Suprapubic skin (tissue), 4 donors: ENCODE results near the gene UBXN6. TPM values are rescaled to one million over a fixed set of nuclear protein-coding genes. Genes with fewer than 3 reads are reported as not detected.

Experiments
- DNase-seq, 2 donors: peaks; one replicate each; pipeline ENCODE4 v3.0.0-alpha.2; 2019; ENCODE audit warnings: low spot score in 2 of 2
- H3K27ac ChIP-seq: fragments of 200-600 bp; sonication (generic); one replicate; pipeline ENCODE4 v1.5.1; 2019
- H3K27me3 ChIP-seq: fragments of 200-600 bp; sonication (generic); one replicate; pipeline ENCODE4 v1.5.1; 2019
- H3K36me3 ChIP-seq: fragments of 200-600 bp; sonication (generic); one replicate; pipeline ENCODE4 v1.5.1; 2019
- H3K4me1 ChIP-seq: fragments of 200-600 bp; sonication (generic); one replicate; pipeline ENCODE4 v1.5.1; 2019
- H3K4me3 ChIP-seq: fragments of 200-600 bp; sonication (generic); one replicate; pipeline ENCODE4 v1.5.1; 2019; ENCODE audit warnings: mild to moderate bottlenecking
- H3K9me3 ChIP-seq: fragments of 200-600 bp; sonication (generic); one replicate; pipeline ENCODE4 v1.5.1; 2019
- EP300 ChIP-seq: sonication (generic); formaldehyde crosslinking; IDR thresholded peaks from one replicate; pipeline ENCODE4 v1.6.1; 2017; ENCODE audit warnings: antibody characterized with exemption
- POLR2A ChIP-seq, 2 donors: fragments of 450-650 bp; IDR thresholded peaks; one replicate each; pipeline ENCODE4 v1.6.1; 2017; ENCODE audit warnings: antibody characterized with exemption in 2 of 2, mild to moderate bottlenecking in 2 of 2, moderate library complexity in 2 of 2
- POLR2AphosphoS5 ChIP-seq, 3 donors: sonication (generic); formaldehyde crosslinking; IDR thresholded peaks; one replicate each; pipeline ENCODE4 v1.6.1; 2017; ENCODE audit warnings: antibody characterized with exemption in 3 of 3
- WGBS: methylation state at CpG from one replicate; pipeline ENCODE4 v1.1.5; 2018; 5-methylcytosine and 5-hydroxymethylcytosine counted together
- total RNA-seq, 4 donors: library from RNA; depleted of rRNA; stranded (reverse); fragments of >200 nt; gene quantifications; one replicate each; pipeline ENCODE4 v1.1.0, GENCODE V29; 2016
- TF ChIP-seq, protein P1 (sequence below), 2 donors: fragments of 200-600 bp in 1 of 2; fragments of 450-650 bp in 1 of 2; sonication (generic) in 1 of 2; IDR thresholded peaks; one replicate each; pipeline ENCODE4 v1.5.1; 2016 to 2019; ENCODE audit warnings: antibody characterized with exemption in 2 of 2, mild to moderate bottlenecking in 1 of 2, moderate library complexity in 1 of 2

The UBXN6 gene
- total RNA-seq, 4 donors from 2014 or later = 108 to 257 (median 167) TPM

DNA sequence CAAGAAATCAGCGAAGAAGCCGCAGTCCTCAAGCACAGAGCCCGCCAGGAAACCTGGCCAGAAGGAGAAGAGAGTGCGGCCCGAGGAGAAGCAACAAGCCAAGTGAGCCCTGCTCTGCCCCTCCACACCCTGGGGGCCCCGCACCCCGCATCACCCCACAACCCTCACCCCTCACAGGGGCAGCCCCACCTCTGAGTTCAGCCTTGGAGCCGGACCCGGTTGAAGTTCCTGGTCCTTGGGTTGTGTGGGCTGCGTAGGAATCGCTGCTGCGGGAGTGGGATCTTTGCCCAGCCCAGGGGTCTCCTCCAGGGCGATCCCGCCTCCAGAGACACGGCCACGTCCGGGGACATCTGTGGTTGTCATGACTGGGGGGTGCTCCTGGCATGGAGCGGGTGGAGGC, 38.7 kb upstream of the UBXN6 start:
- no peaks in the 10 kb centered on the region for H3K9me3 ChIP-seq
- no peak overlapping the region for H3K4me3 ChIP-seq
- TF ChIP-seq, protein P1, sequence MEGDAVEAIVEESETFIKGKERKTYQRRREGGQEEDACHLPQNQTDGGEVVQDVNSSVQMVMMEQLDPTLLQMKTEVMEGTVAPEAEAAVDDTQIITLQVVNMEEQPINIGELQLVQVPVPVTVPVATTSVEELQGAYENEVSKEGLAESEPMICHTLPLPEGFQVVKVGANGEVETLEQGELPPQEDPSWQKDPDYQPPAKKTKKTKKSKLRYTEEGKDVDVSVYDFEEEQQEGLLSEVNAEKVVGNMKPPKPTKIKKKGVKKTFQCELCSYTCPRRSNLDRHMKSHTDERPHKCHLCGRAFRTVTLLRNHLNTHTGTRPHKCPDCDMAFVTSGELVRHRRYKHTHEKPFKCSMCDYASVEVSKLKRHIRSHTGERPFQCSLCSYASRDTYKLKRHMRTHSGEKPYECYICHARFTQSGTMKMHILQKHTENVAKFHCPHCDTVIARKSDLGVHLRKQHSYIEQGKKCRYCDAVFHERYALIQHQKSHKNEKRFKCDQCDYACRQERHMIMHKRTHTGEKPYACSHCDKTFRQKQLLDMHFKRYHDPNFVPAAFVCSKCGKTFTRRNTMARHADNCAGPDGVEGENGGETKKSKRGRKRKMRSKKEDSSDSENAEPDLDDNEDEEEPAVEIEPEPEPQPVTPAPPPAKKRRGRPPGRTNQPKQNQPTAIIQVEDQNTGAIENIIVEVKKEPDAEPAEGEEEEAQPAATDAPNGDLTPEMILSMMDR (IDR thresholded peaks at IDR 0.05) = no peak
- TF ChIP-seq POLR2A (IDR thresholded peaks at IDR 0.05) (no peak), EP300 (no peak), POLR2AphosphoS5 (IDR thresholded peaks at IDR 0.05) (no peak)
- no peaks in the 10 kb centered on the region for H3K4me1 ChIP-seq
- peaks cover 88% of the 10 kb centered on the region for H3K36me3 ChIP-seq
- no peak overlapping the region for H3K27ac ChIP-seq
- H3K27me3 ChIP-seq = no peaks in the 10 kb centered on the region
- no peak for DNase-seq
- WGBS = 98% methylated on average over 8 of the region's 18 CpGs

DNA sequence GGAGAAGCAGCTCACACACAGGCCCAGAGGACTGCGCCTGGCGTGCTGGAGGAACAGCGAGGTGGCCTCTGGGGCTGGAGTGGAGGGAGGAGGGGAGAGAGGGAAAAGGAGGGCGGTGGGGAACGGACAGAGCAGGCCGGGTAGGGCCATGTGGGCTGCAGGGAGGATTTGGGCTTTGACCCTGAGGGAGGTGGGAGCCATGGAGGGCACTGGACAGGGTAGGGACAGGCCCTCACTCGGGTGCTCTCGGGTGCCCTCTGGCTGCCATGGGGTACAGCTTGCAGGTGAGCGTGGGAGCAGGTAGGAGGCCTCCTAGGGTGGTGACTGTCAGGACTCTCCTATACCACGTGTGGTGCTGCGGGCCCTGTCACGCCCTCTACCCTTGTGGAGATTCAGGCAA, 37.9 kb upstream of the UBXN6 start:
- Histone ChIP-seq H3K36me3 (peaks cover 82% of the 10 kb centered on the region), H3K9me3 (no peaks in the 10 kb centered on the region), H3K4me3 (no peak overlapping the region), H3K4me1 (no peaks in the 10 kb centered on the region), H3K27me3 (no peaks in the 10 kb centered on the region), H3K27ac (no peak overlapping the region)
- WGBS = 77% methylated on average over 10 of the region's 12 CpGs
- DNase-seq = no peak
- TF ChIP-seq POLR2A (IDR thresholded peaks at IDR 0.05) (no peak), POLR2AphosphoS5 (IDR thresholded peaks at IDR 0.05) (no peak)
- TF ChIP-seq, protein P1 (IDR thresholded peaks at IDR 0.05) = peak in 1 of 2 donors; percentile 43

DNA sequence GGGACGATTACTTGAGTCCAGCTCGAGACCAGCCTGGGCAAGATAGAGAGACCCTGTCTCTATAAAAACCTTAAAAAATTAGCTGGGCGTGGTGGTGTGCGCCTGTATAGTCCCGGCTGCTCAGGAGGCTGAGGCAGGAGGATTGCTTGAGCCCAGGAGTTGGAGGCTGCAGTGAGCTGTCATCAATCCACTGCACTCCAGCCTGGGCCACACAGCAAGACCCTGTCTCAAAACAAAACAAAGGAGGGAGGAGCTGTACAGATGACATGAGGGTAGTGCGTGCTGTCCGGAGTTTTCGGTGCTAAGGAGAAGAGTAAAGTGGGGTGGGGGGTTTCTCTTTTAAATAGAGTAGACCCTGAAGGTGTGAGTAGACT, 37.1 kb upstream of the UBXN6 start:
- peaks cover 79% of the 10 kb centered on the region for H3K36me3 ChIP-seq
- WGBS = 92% methylated on average over 8 of the region's 8 CpGs
- no peaks in the 10 kb centered on the region for H3K9me3 ChIP-seq
- H3K27me3 ChIP-seq = no peaks in the 10 kb centered on the region
- no peak overlapping the region for H3K27ac ChIP-seq
- no peak overlapping the region for H3K4me3 ChIP-seq
- DNase-seq = no peak
- TF ChIP-seq POLR2AphosphoS5 (IDR thresholded peaks at IDR 0.05) (no peak), EP300 (no peak), POLR2A (IDR thresholded peaks at IDR 0.05) (no peak)
- TF ChIP-seq, protein P1 (IDR thresholded peaks at IDR 0.05) = no peak
- H3K4me1 ChIP-seq = no peaks in the 10 kb centered on the region

DNA sequence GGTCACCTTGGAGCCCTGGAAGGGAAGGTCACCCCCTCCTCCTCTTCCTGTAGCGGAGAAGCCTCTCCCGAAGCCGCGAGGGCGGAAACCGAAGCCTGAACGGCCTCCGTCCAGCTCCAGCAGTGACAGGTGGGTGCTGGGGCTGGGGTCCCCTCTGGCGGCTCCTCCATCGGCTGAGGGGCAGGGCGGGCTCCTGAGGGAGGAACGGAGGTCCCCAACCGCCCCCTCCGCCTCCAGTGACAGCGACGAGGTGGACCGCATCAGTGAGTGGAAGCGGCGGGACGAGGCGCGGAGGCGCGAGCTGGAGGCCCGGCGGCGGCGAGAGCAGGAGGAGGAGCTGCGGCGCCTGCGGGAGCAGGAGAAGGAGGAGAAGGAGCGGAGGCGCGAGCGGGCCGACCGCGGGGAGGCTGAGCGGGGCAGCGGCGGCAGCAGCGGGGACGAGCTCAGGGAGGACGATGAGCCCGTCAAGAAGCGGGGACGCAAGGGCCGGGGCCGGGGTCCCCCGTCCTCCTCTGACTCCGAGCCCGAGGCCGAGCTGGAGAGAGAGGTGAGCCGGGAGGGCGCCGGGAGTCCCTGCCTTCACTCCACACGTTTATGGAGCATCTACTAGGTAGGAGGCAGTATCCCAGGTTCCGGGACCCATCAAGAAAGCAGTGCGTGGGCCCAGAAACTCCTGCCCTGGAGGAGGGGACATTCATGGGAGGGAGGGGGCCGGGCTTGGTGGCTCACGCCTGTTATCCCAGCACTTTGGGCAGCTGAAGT, 36.5 kb upstream of the UBXN6 start:
- H3K27me3 ChIP-seq = no peaks in the 10 kb centered on the region
- TF ChIP-seq POLR2AphosphoS5 (IDR thresholded peaks at IDR 0.05) (no peak), EP300 (no peak)
- TF ChIP-seq, protein P1 (IDR thresholded peaks at IDR 0.05) = no peak
- peaks cover 79% of the 10 kb centered on the region for H3K36me3 ChIP-seq
- H3K9me3 ChIP-seq = no peaks in the 10 kb centered on the region
- no peak overlapping the region for H3K4me3 ChIP-seq
- no peaks in the 10 kb centered on the region for H3K4me1 ChIP-seq
- H3K27ac ChIP-seq = no peak overlapping the region
- WGBS = 94% methylated on average over 56 of the region's 61 CpGs
- no peak for DNase-seq

DNA sequence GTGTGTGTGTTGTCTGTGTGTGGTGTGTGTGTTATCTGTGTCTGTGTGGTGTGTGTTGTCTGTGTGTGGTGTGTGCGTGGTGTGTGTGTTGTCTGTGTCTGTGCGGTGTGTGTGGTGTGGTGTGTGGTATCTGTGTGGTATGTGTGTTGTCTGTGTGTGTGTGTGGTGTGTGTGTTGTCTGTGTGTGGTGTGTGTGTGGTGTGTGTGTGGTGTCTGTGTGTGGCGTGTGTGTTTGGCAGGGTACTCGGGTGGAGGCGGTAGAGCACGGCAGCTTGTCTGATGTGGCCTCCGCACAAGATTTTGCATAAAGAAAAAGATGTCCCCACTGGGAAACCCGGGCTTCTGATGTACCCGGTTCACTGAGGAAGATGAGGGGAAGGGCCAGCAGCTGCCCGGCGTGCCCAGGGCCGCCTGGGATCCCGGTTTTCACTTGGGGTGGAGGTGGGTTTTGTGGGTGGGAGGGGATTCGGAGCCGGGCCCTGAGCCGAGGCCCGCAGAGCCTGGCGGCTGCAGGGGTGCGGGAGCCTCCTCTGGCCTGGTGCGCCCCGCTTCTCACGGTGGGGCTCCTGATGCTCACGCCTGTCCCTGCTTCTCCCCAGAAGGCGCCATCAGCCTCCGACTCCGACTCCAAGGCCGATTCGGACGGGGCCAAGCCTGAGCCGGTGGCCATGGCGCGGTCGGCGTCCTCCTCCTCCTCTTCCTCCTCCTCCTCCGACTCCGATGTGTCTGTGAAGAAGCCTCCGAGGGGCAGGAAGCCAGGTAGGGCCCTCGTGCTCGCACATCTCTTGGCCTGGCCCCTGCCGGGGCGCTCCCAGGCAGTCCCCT, 35.7 kb upstream of the UBXN6 start:
- no peak for DNase-seq
- 95% methylated on average over 24 of the region's 41 CpGs for WGBS
- Histone ChIP-seq H3K36me3 (peaks cover 79% of the 10 kb centered on the region), H3K9me3 (no peaks in the 10 kb centered on the region), H3K27me3 (no peaks in the 10 kb centered on the region), H3K27ac (no peak overlapping the region), H3K4me3 (no peak overlapping the region), H3K4me1 (no peaks in the 10 kb centered on the region)
- TF ChIP-seq, protein P1 (IDR thresholded peaks at IDR 0.05) = no peak
- no peak for TF ChIP-seq POLR2A (IDR thresholded peaks at IDR 0.05)
- no peak for TF ChIP-seq POLR2AphosphoS5 (IDR thresholded peaks at IDR 0.05)
- TF ChIP-seq EP300 = no peak
